BLaER1 treated with 17β-estradiol and CSF1 and Interleukin-3, amounts not matched to agents 10 nM and 100 nM (cell line): ENCODE data around the gene GATAD2B.
A peak's percentile ranks its signal among the peaks of the same experiment; 100 is the strongest.
"Not testable (repeated sequence)": the region's sequence is repeated elsewhere in the genome, so short reads cannot be mapped to it uniquely, and the experiment has no call there.

Experiments
- H3K27ac ChIP-seq, 11 experiments: shearing (Covaris generic); formaldehyde crosslinking; 2 replicates each; pipeline ENCODE4 v1.8.1; 2022
- H3K27me3 ChIP-seq, 11 experiments: shearing (Covaris generic); formaldehyde crosslinking; 2 replicates each; pipeline ENCODE4 v1.8.1; 2022
- H3K36me3 ChIP-seq, 11 experiments: shearing (Covaris generic); formaldehyde crosslinking; 2 replicates each; pipeline ENCODE4 v1.8.1; 2022
- H3K4me1 ChIP-seq, 10 experiments: shearing (Covaris generic); formaldehyde crosslinking; 2 replicates each; pipeline ENCODE4 v1.8.1; 2022
- H3K4me2 ChIP-seq, 11 experiments: shearing (Covaris generic); formaldehyde crosslinking; 2 replicates each; pipeline ENCODE4 v1.8.1; 2022
- H3K4me3 ChIP-seq, 10 experiments: shearing (Covaris generic); formaldehyde crosslinking; 2 replicates each; pipeline ENCODE4 v1.8.1; 2022
- H3K9ac ChIP-seq, 11 experiments: shearing (Covaris generic); formaldehyde crosslinking; 2 replicates each; pipeline ENCODE4 v1.8.1; 2022
- H3K9me3 ChIP-seq, 11 experiments: shearing (Covaris generic); formaldehyde crosslinking; replicated peaks in 1 of 11; 2 replicates each; pipeline ENCODE4 v1.8.1; 2022
- H4K20me1 ChIP-seq, 11 experiments: shearing (Covaris generic); formaldehyde crosslinking; 2 replicates each; pipeline ENCODE4 v1.8.1; 2022
- Cebpa-rat ChIP-seq, 11 experiments: shearing (Covaris generic); IDR thresholded peaks; 2 replicates each; pipeline ENCODE4 v1.8.1; 2022

The GATAD2B gene

GRCh38 chr1:153860285-153860684 lies 62.5 kb downstream of the GATAD2B start:
- Histone ChIP-seq H3K36me3 (peaks cover 25 to 80% (median 54%) of the 10 kb centered on the region in 11 experiments), H3K27me3 (no peaks in the 10 kb centered on the region), H4K20me1 (peaks cover 56 to 99% (median 71%) of the 10 kb centered on the region in 11 experiments; a peak in 21 of 22 replicates), H3K9me3 (0 out of 22 replicates have a peak, but pooled peaks cover 0 to 6% (median 0%) of the 10 kb centered on the region in 11 experiments), H3K4me3 (no peak overlapping the region), H3K27ac (no peak overlapping the region), H3K4me1 (peaks cover 5 to 15% (median 7%) of the 10 kb centered on the region in 10 experiments), H3K9ac (no peak overlapping the region), H3K4me2 (no peak overlapping the region)
- no peak for TF ChIP-seq Cebpa-rat (IDR thresholded peaks at IDR 0.05)

- Histone ChIP-seq H3K27ac (no peak overlapping the region), H3K4me1 (peaks cover 24 to 43% (median 33%) of the 10 kb centered on the region in 10 experiments), H3K9me3 (0 out of 22 replicates have a peak, but pooled peaks cover 0 to 6% (median 0%) of the 10 kb centered on the region in 11 experiments), H3K4me3 (no peak overlapping the region), H3K27me3 (no peaks in the 10 kb centered on the region), H3K4me2 (no peak overlapping the region), H4K20me1 (peaks cover 29 to 90% (median 49%) of the 10 kb centered on the region in 11 experiments; a peak in 21 of 22 replicates), H3K9ac (no peak overlapping the region), H3K36me3 (peaks cover 23 to 71% (median 52%) of the 10 kb centered on the region in 11 experiments)
- no peak for TF ChIP-seq Cebpa-rat (IDR thresholded peaks at IDR 0.05)
Observed at GRCh38 chr1:153857505-153857904, 65.3 kb downstream of the GATAD2B start.

- Histone ChIP-seq H3K4me3 (no peak overlapping the region), H3K4me2 (no peak overlapping the region), H3K27me3 (no peaks in the 10 kb centered on the region), H4K20me1 (peaks cover 23 to 90% (median 42%) of the 10 kb centered on the region in 11 experiments; a peak in 21 of 22 replicates), H3K27ac (no peak overlapping the region), H3K9ac (no peak overlapping the region), H3K9me3 (0 out of 22 replicates have a peak, but pooled peaks cover 0 to 6% (median 0%) of the 10 kb centered on the region in 11 experiments), H3K36me3 (peaks cover 24 to 79% (median 58%) of the 10 kb centered on the region in 11 experiments), H3K4me1 (peaks cover 24 to 50% (median 41%) of the 10 kb centered on the region in 10 experiments)
- TF ChIP-seq Cebpa-rat (IDR thresholded peaks at IDR 0.05) = no peak
Observed at GRCh38 chr1:153856763-153857162, 66.0 kb downstream of the GATAD2B start.

GRCh38 chr1:153852170-153852569 lies 70.6 kb downstream of the GATAD2B start:
- Histone ChIP-seq H3K27me3 (no peaks in the 10 kb centered on the region), H3K9ac (no peak overlapping the region), H3K36me3 (peaks cover 18 to 61% (median 49%) of the 10 kb centered on the region in 11 experiments; a peak in 21 of 22 replicates), H4K20me1 (peaks cover 0 to 67% (median 11%) of the 10 kb centered on the region in 11 experiments; a peak in 7 of 22 replicates), H3K4me2 (peak overlapping the region in 7 of 11 experiments; percentile 56 to 87 (median 75); a peak in 12 of 22 replicates), H3K4me1 (peaks cover 48 to 80% (median 68%) of the 10 kb centered on the region in 10 experiments), H3K4me3 (no peak overlapping the region), H3K27ac (peak overlapping the region in 9 of 11 experiments; percentile 6 to 92 (median 78); a peak in 12 of 22 replicates), H3K9me3 (0 out of 22 replicates have a peak, but pooled peaks cover 0 to 6% (median 0%) of the 10 kb centered on the region in 11 experiments)
- TF ChIP-seq Cebpa-rat (IDR thresholded peaks at IDR 0.05) = no peak

GRCh38 chr1:153849487-153850185 lies 73.1 kb downstream of the GATAD2B start:
- Histone ChIP-seq H3K4me3 (no peak overlapping the region), H3K4me2 (peak overlapping the region; percentile 56 to 84 (median 74)), H3K9ac (peak overlapping the region; percentile 44 to 67 (median 62); a peak in 21 of 22 replicates)

GRCh38 chr1:153848805-153849204 lies 74.0 kb downstream of the GATAD2B start:
- peaks cover 0 to 52% (median 0%) of the 10 kb centered on the region in 11 experiments; a peak in 8 of 22 replicates for H4K20me1 ChIP-seq
- peak overlapping the region; percentile 37 to 83 (median 75); a peak in 19 of 22 replicates for H3K27ac ChIP-seq
- no peak overlapping the region for H3K4me3 ChIP-seq
- peak overlapping the region in 5 of 11 experiments; percentile 16 to 65 (median 62); a peak in 10 of 22 replicates for H3K9ac ChIP-seq
- H3K9me3 ChIP-seq = no peaks in the 10 kb centered on the region
- H3K27me3 ChIP-seq = no peaks in the 10 kb centered on the region
- TF ChIP-seq Cebpa-rat (IDR thresholded peaks at IDR 0.05) = no peak
- H3K4me1 ChIP-seq = peaks cover 26 to 61% (median 48%) of the 10 kb centered on the region in 10 experiments
- H3K36me3 ChIP-seq = peaks cover 10 to 57% (median 40%) of the 10 kb centered on the region in 11 experiments; a peak in 20 of 22 replicates
- peak overlapping the region; percentile 56 to 84 (median 74); a peak in 21 of 22 replicates for H3K4me2 ChIP-seq

More at GRCh38 chr1:153849487-153850185, 73.1 kb downstream of the GATAD2B start:
- no peak for TF ChIP-seq Cebpa-rat (IDR thresholded peaks at IDR 0.05)
- Histone ChIP-seq H3K9me3 (no peaks in the 10 kb centered on the region), H3K36me3 (peaks cover 10 to 57% (median 39%) of the 10 kb centered on the region in 11 experiments; a peak in 20 of 22 replicates), H3K4me1 (peaks cover 35 to 64% (median 55%) of the 10 kb centered on the region in 10 experiments), H3K27me3 (no peaks in the 10 kb centered on the region), H3K27ac (peak overlapping the region; percentile 51 to 83 (median 75); a peak in 21 of 22 replicates), H4K20me1 (peaks cover 0 to 49% (median 0%) of the 10 kb centered on the region in 11 experiments; a peak in 7 of 22 replicates)

- Histone ChIP-seq H3K9me3 (no peaks in the 10 kb centered on the region), H4K20me1 (peaks cover 0 to 66% (median 5%) of the 10 kb centered on the region in 11 experiments; a peak in 10 of 22 replicates), H3K27ac (no peak overlapping the region), H3K4me1 (peaks cover 42 to 58% (median 47%) of the 10 kb centered on the region in 10 experiments), H3K9ac (no peak overlapping the region), H3K4me2 (no peak overlapping the region), H3K27me3 (no peaks in the 10 kb centered on the region), H3K4me3 (no peak overlapping the region), H3K36me3 (peaks cover 6 to 30% (median 19%) of the 10 kb centered on the region in 11 experiments; a peak in 12 of 22 replicates)
- TF ChIP-seq Cebpa-rat (IDR thresholded peaks at IDR 0.05) = no peak
Observed at GRCh38 chr1:153845158-153845557, 77.6 kb downstream of the GATAD2B start.

- peaks cover 34 to 50% (median 40%) of the 10 kb centered on the region in 10 experiments for H3K4me1 ChIP-seq
- H3K9ac ChIP-seq, H3K9me3 ChIP-seq, H3K27ac ChIP-seq, H3K4me3 ChIP-seq, H3K4me2 ChIP-seq, H3K27me3 ChIP-seq: not testable (repeated sequence)
- H4K20me1 ChIP-seq = peaks cover 0 to 66% (median 5%) of the 10 kb centered on the region in 11 experiments; a peak in 12 of 22 replicates
- peaks cover 6 to 30% (median 19%) of the 10 kb centered on the region in 11 experiments; a peak in 12 of 22 replicates for H3K36me3 ChIP-seq
Observed at GRCh38 chr1:153844349-153844748, 78.4 kb downstream of the GATAD2B start.
